ENCODE results near the gene SIGLEC11. TPM values are rescaled to one million over a fixed set of nuclear protein-coding genes. Genes with fewer than 3 reads are reported as not detected.
A peak's percentile ranks its signal among the peaks of the same experiment; 100 is the strongest.

The SIGLEC11 gene
- polyA plus RNA-seq, 6 donors from 2014 or later, result not detected

DNA sequence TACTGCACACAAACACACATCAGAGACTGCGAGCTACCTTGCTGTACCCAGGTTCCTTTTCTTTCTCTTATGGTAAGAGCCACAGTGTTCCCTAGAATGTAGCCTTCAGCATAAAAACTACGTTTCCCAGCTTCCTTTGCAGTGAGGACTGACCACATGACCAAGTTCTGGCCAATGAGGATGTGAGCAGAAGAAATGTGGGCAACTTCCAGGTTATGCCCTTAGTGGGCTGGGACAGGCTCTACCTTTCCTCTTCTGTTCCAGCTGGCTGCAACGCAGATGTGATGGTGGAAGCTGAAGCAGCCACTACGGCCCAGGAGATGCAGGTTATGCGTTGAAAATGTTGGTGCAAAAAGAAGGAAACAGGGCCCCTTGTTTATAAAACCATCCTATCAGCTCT, 36.7 kb upstream of the SIGLEC11 start:
- DNase-seq (peak; percentile 12), ATAC-seq (ENCODE audit: low read depth in 2 of 2) (peak; percentile 59 to 68)
- H3K36me3 Mint-ChIP-seq, result peaks cover 23 to 43% of the 10 kb centered on the region in 2 donors

DNA sequence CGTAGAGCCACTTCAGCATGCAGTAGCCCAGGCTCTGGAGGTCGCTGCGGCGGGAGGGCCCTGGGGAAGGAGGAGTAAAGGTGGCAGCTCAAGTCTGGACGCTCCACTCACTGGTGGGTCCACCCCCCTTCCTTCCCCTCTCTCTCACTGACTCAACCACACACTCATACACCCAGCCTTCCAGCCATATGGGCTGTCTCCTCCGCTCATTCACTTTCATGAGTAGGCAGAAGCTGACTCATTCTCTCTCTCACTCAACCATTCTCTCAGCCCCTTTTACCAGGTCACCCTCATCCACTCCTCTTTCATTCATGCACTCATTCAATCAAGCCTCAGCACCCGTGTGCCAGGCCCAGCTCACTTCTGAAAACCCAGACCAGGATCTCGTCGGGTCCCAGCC, 27.5 kb upstream of the SIGLEC11 start:
- Mint-ChIP-seq H3K27ac (peak overlapping the region in 2 of 6 donors; percentile 32 to 76), H3K4me3 (peak overlapping the region in 2 of 8 donors; percentile 56 to 64), H3K36me3 (peaks cover 17 to 42% of the 10 kb centered on the region in 2 donors), H3K27me3 (no peaks in the 10 kb centered on the region), H3K9me3 (peaks cover 0 to 7% (median 0%) of the 10 kb centered on the region in 7 donors), H3K4me1 (peaks cover 0 to 19% (median 6%) of the 10 kb centered on the region in 3 donors)
- ATAC-seq (ENCODE audit: low read depth in 2 of 2) (no peak), DNase-seq (no peak)

More for the DNA sequence above, 36.7 kb upstream of the SIGLEC11 start:
- Mint-ChIP-seq H3K9me3 (peaks cover 0 to 1% (median 0%) of the 10 kb centered on the region in 7 donors), H3K27me3 (no peaks in the 10 kb centered on the region), H3K4me1 (peaks cover 0 to 2% (median 0%) of the 10 kb centered on the region in 3 donors), H3K4me3 (no peak overlapping the region), H3K27ac (peak overlapping the region in 1 of 6 donors; percentile 64)

DNA sequence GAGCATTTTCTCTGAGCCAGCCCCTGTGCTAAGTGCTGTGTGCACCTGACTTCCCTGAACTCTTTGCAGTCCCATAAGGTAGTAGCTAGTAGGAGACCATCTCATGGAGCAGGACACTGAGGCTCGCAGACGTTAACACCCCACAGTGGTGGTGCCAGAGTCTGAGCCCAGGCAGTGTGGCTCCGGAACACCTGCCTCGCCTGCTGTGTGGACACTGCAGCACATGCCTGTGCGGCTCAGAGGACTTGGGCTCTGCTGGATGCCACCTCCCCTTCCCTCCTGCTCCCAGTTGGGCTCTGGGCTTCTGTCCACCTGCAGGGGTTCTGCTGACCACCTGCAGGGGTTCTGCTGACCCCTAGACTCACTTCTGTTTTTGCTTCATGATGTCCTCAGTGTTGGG, 27.0 kb upstream of the SIGLEC11 start:
- H3K36me3 Mint-ChIP-seq, result peaks cover 14 to 42% of the 10 kb centered on the region in 2 donors
- H3K27me3 Mint-ChIP-seq, result no peaks in the 10 kb centered on the region
- H3K4me3 Mint-ChIP-seq, result no peak overlapping the region
- H3K27ac Mint-ChIP-seq, result peak overlapping the region in 2 of 6 donors; percentile 32 to 74
- ATAC-seq (ENCODE audit: low read depth in 2 of 2) (no peak), DNase-seq (no peak)
- peaks cover 0 to 7% (median 0%) of the 10 kb centered on the region in 7 donors for H3K9me3 Mint-ChIP-seq
- peaks cover 0 to 19% (median 6%) of the 10 kb centered on the region in 3 donors for H3K4me1 Mint-ChIP-seq

DNA sequence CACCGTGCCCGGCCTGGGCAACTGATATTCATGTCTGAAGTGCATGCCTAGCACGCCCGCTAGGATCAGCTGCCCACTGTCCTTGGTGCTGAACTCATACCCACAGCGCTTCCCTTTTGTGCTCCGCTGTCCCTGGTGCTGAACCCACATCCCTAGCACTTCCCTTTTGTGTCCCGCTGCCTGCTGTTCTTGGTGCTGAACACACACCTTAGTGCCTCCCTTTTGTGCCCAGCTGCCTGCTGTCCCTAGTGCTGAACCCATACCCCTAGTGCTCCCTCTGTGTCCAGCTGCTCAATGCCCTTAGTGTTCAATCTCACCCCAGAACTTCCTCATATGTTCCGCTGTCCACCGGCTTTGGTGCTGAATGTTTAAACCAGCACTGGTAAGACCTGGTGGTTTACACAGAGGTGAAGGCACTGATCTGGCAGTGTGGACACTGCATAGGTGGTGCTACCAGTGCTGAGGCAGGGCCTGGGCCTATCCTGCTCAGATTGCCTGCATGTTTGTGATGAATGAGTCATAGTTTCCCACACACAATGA, 26.3 kb upstream of the SIGLEC11 start:
- no peaks in the 10 kb centered on the region for H3K27me3 Mint-ChIP-seq
- peak overlapping the region; percentile 22 to 89 (median 62) for H3K27ac Mint-ChIP-seq
- ATAC-seq (ENCODE audit: low read depth in 2 of 2) (peak; percentile 81), DNase-seq (peak; percentile 81)
- H3K9me3 Mint-ChIP-seq, result peaks cover 0 to 5% (median 0%) of the 10 kb centered on the region in 7 donors
- peak overlapping the region in 3 of 8 donors; percentile 9 to 30 (median 22) for H3K4me3 Mint-ChIP-seq
- H3K4me1 Mint-ChIP-seq, result peaks cover 0 to 19% (median 6%) of the 10 kb centered on the region in 3 donors
- H3K36me3 Mint-ChIP-seq, result peaks cover 8 to 35% of the 10 kb centered on the region in 2 donors

DNA sequence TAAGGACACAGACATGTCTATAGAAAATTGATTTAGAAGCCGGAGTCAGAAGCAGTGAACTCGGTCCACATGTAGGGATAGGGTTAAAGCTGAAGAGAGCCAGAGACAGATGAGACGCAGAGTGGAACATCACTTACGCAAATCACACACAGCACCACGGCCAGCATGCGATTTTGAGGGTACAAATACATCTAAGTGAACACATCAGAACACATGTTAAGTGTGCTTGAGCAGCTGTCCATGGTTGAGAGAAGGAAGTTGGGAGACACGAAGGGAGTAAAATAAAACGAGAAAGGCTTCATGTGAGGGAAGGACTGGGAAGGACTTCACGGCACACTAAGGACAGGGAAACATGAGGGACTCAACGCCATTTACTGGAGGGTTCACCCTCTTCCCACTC, 25.4 kb upstream of the SIGLEC11 start:
- no peak for ATAC-seq (ENCODE audit: low read depth in 2 of 2)

DNA sequence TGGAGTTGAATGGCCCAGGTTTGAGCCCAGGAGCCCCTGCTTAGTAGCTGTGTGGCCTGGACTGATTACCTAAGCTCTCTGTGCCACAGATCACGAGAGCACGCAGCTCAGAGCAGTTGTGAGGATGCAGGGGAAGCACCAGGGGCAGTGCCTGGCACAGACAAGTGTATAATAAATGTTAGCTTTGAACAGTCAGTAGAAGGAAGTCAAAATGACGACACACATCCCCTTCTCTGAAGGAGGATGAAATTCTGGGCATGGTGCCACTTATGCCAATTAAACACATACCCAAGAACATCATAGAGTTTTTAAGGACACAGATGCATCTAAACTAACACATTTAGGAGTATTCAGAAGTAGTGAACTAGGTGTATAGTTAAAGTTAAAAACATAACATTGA, 24.9 kb upstream of the SIGLEC11 start:
- Mint-ChIP-seq H3K9me3 (peaks cover 0 to 5% (median 0%) of the 10 kb centered on the region in 7 donors), H3K27ac (peak overlapping the region in 1 of 6 donors; percentile 29)

More for the DNA sequence above, 25.4 kb upstream of the SIGLEC11 start:
- peak overlapping the region in 2 of 6 donors; percentile 29 to 89 for H3K27ac Mint-ChIP-seq
- H3K4me3 Mint-ChIP-seq, result no peak overlapping the region
- H3K9me3 Mint-ChIP-seq, result peaks cover 0 to 5% (median 0%) of the 10 kb centered on the region in 7 donors
- H3K27me3 Mint-ChIP-seq, result no peaks in the 10 kb centered on the region
- peaks cover 13 to 35% of the 10 kb centered on the region in 2 donors for H3K36me3 Mint-ChIP-seq
- H3K4me1 Mint-ChIP-seq, result peaks cover 0 to 19% (median 6%) of the 10 kb centered on the region in 3 donors
- DNase-seq, result no peak

DNA sequence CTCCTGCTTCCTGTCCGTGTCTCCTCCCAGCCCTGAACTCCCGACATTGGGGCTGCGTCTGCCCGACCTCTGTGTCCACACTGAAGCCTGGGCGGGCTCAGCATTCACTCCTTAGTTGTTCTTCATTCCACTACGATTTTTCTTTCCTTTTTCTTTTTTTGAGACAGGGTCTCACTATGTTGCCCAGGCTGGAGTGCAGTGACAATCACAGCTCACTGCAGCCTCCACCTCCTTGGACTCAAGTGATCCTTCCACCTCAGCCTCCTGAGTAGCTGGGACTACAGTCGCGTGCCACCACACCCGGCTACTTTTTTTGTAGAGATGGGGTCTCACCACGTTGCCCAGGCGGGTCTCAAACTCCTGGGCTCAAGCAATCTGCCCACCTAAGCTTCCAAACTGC, 23.5 kb upstream of the SIGLEC11 start:
- Mint-ChIP-seq H3K27me3 (no peaks in the 10 kb centered on the region), H3K4me3 (no peak overlapping the region), H3K36me3 (peaks cover 13 to 34% of the 10 kb centered on the region in 2 donors), H3K9me3 (peaks cover 0 to 5% (median 0%) of the 10 kb centered on the region in 7 donors), H3K4me1 (peaks cover 0 to 19% (median 6%) of the 10 kb centered on the region in 3 donors), H3K27ac (peak overlapping the region in 1 of 6 donors; percentile 72)
- ATAC-seq (ENCODE audit: low read depth in 2 of 2) (no peak), DNase-seq (no peak)

More for the DNA sequence above, 24.9 kb upstream of the SIGLEC11 start:
- H3K4me1 Mint-ChIP-seq, result peaks cover 0 to 19% (median 6%) of the 10 kb centered on the region in 3 donors
- no peaks in the 10 kb centered on the region for H3K27me3 Mint-ChIP-seq
- ATAC-seq (ENCODE audit: low read depth in 2 of 2) (no peak), DNase-seq (no peak)
- peaks cover 13 to 35% of the 10 kb centered on the region in 2 donors for H3K36me3 Mint-ChIP-seq
- no peak overlapping the region for H3K4me3 Mint-ChIP-seq

DNA sequence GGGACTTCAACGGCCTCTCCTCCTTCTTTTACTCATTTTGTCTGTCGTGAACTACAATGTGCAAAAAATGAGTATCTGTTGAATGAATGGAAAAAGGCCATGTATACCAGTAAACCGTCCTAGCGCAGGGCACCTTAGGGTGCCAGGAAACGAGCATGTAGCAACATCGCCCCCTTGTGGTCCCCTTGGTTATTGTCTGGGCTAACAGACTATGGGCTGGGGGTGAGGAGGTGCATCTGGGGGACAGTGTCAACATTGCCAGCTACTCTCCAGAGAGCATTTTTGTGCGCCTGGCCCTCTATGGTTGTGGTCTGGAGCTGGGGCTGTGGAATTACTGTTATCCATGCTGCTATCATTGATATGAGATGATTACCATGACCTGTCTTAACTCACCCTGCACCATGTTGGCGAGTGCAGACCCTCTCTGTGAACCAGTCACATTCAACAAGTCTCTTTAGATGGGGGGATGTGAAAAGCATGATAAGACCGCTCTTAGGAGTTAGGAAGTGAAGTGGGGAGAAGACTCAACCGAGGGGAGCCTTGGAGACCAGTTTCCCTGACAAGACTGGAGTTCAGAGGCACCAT, 22.8 kb upstream of the SIGLEC11 start:
- H3K4me1 Mint-ChIP-seq, result peaks cover 0 to 15% (median 6%) of the 10 kb centered on the region in 3 donors
- DNase-seq (peak; percentile 55), ATAC-seq (ENCODE audit: low read depth in 2 of 2) (peak; percentile 67 to 71)
- peaks cover 13 to 27% of the 10 kb centered on the region in 2 donors for H3K36me3 Mint-ChIP-seq
- H3K27me3 Mint-ChIP-seq, result no peaks in the 10 kb centered on the region
- no peak overlapping the region for H3K4me3 Mint-ChIP-seq
- H3K27ac Mint-ChIP-seq, result no peak overlapping the region
- H3K9me3 Mint-ChIP-seq, result peaks cover 0 to 5% (median 0%) of the 10 kb centered on the region in 7 donors

DNA sequence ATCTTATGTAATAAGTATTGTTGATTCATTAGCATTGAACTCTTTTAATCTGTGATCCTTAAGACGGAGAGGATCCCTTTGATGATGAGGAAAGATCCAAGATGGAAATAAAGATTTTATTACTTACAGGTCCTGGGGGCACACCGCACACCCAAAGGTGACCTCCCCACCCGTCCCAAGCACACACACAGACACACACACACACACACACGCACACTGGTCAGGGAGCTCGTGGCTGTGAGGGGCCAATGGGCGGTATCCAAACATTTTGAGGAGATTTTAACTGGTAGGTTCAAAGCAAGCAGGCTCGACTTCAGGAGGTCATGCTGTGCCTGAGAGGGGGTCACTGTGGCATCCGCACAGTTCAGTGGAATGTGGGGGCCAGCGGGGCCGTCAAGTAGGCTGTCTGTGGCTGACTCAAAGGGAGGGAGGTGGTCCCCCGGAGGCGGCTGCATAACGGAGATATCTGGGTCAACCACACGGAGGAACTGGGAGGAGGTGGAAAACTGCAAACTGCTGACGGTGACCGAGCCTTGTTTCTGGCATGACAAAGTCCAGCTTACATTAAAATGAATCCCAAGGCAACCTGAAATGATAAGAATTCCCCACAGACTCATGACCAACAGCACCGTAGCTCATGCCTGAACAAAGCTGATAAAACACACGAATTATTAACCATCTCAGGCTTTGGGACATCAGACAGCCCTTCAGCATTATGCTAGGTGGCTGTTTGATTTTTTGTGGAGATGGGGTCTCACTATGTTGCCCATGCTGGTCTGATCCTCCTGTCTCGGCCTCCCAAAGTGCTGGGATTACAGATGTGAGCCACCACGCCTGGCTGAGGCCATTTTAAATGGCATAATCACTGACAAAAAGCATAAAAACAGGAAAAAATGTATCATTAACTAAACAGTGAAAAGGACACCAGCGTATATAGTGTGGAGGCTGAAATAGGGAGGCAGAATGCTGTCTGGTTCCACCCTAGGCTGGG, 20.9 kb upstream of the SIGLEC11 start:
- DNase-seq (no peak), ATAC-seq (ENCODE audit: low read depth in 2 of 2) (no peak)
- Mint-ChIP-seq H3K36me3 (peaks cover 5 to 18% of the 10 kb centered on the region in 2 donors), H3K27me3 (no peaks in the 10 kb centered on the region), H3K9me3 (no peaks in the 10 kb centered on the region), H3K4me3 (no peak overlapping the region), H3K4me1 (peaks cover 0 to 7% (median 5%) of the 10 kb centered on the region in 3 donors), H3K27ac (peak overlapping the region in 1 of 6 donors; percentile 16)

DNA sequence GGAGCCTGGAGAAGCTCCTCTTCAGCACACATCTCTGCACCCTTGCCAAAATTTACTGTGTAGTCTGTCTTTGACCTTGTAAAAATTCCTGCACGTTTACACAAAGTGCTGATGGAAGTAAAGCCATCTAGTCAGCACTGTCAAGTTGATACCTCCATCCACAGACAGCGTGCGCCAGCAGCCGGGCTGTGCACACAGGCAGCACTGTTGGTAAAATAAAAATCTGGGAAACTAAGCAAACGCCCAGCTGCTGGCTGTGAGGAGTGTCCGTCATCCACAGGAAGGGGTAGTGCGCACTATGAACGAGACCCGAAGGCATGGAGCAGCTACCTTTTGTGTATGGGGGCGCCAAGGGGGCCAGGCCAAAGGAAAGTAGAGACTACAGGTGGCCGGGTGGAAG, 17.4 kb upstream of the SIGLEC11 start:
- Mint-ChIP-seq H3K4me3 (peak overlapping the region in 1 of 8 donors; percentile 44), H3K27me3 (no peaks in the 10 kb centered on the region), H3K9me3 (no peaks in the 10 kb centered on the region), H3K27ac (no peak overlapping the region), H3K4me1 (peaks cover 0 to 3% (median under 1%) of the 10 kb centered on the region in 3 donors), H3K36me3 (peaks cover 9 to 20% of the 10 kb centered on the region in 2 donors)
- ATAC-seq (ENCODE audit: low read depth in 2 of 2), result no peak
- no peak for DNase-seq

DNA sequence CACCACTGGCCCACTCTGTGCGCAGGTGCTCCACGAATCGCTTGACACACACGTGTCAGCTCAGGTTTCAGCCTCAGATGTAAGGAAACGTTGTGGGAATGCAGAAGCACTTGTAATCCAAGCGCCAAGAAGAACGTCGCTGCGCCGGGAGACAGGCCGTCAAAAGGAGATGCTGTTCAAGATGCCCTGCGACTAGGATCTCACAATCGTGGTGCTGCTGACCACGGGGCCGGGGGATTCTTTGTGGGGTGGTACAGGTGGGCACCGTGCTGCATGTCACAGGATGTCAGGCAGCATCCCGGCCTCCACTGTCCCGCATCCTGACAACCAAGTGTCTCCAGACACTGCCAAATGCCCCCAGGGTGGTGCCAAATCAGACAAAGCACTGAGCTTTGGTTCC, 16.9 kb upstream of the SIGLEC11 start:
- H3K27ac Mint-ChIP-seq, result no peak overlapping the region
- H3K36me3 Mint-ChIP-seq, result peaks cover 9 to 20% of the 10 kb centered on the region in 2 donors
- no peak overlapping the region for H3K4me3 Mint-ChIP-seq
- no peaks in the 10 kb centered on the region for H3K9me3 Mint-ChIP-seq
- peaks cover 0 to 5% (median 3%) of the 10 kb centered on the region in 3 donors for H3K4me1 Mint-ChIP-seq
- no peak for ATAC-seq (ENCODE audit: low read depth in 2 of 2)
- H3K27me3 Mint-ChIP-seq, result no peaks in the 10 kb centered on the region
- no peak for DNase-seq

DNA sequence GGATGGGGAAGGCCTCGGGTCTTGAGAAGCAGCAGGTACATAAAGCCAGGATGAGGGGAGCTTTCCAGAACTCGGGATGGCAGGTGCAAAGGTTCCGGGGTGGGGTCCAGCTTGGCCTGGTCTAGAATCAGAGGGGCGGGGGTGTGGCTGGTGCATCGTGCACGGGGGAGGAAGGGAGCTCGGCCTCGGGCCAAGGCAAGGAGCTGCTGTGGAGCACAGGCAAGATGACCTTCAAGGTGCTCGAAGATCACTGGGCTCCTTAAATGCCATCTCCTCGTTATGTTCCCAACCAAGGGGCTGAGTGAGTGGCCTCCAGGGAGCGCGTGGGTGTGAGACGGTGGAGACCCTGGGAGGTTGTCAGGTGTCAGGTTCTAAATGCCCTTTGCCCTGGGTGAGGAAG, 16.1 kb upstream of the SIGLEC11 start:
- no peaks in the 10 kb centered on the region for H3K27me3 Mint-ChIP-seq
- H3K4me3 Mint-ChIP-seq, result no peak overlapping the region
- H3K4me1 Mint-ChIP-seq, result peaks cover 0 to 5% (median 3%) of the 10 kb centered on the region in 3 donors
- H3K9me3 Mint-ChIP-seq, result no peaks in the 10 kb centered on the region
- H3K36me3 Mint-ChIP-seq, result peaks cover 9 to 20% of the 10 kb centered on the region in 2 donors
- ATAC-seq (ENCODE audit: low read depth in 2 of 2), result no peak
- DNase-seq, result no peak
- H3K27ac Mint-ChIP-seq, result no peak overlapping the region

DNA sequence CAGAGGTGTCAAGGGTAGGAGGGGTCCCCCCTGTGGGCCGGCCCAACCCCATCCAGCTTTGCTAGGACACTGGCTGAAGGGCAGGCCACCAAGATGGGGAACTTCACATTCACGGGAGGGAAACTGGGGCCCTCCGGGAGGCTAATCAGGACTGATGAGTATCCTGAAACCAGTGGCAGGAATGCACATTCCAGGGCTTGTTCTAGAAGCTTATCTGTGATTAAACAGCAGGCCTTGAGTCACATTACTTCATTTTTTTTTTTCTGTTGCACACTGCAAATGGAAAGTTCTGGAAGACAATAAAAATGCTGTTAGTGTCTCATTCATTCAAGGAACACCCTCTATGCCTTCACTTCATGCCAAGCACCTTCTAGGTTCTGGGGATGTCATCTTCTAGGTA, 15.5 kb upstream of the SIGLEC11 start:
- Mint-ChIP-seq H3K36me3 (peaks cover 5 to 20% of the 10 kb centered on the region in 2 donors), H3K4me3 (peak overlapping the region in 1 of 8 donors; percentile 12), H3K27ac (no peak overlapping the region), H3K27me3 (no peaks in the 10 kb centered on the region), H3K9me3 (no peaks in the 10 kb centered on the region), H3K4me1 (peaks cover 0 to 5% (median 3%) of the 10 kb centered on the region in 3 donors)
- ATAC-seq (ENCODE audit: low read depth in 2 of 2), result no peak
- DNase-seq, result no peak

All from naive B cell (primary cell).